GM19455 (cell line): ENCODE results near the gene S100A6.

Experiments
- ATAC-seq: cut with Tn5 transposase; IDR thresholded peaks from one replicate; pipeline ENCODE4 v1.9.1; 2021; ENCODE audit not compliant: unreplicated experiment

The S100A6 gene

GRCh38 chr1:153546796-153547559, 11.2 kb upstream of the S100A6 start:
- ATAC-seq: no peak

- ATAC-seq: no peak
Observed at GRCh38 chr1:153546371-153546770, 10.6 kb upstream of the S100A6 start.

- ATAC-seq: no peak
Observed at GRCh38 chr1:153545067-153546055, 9.6 kb upstream of the S100A6 start, which contains the start of gene S100A4. Gene S100A4 (minus strand): TSS chr1:153545806. CDS start chr1:153544794, 1,012 bp downstream.

- ATAC-seq: no peak
Observed at GRCh38 chr1:153544453-153545066, 8.8 kb upstream of the S100A6 start.

GRCh38 chr1:153543736-153544135, 7.9 kb upstream of the S100A6 start:
- no peak for ATAC-seq

- ATAC-seq: no peak
Observed at GRCh38 chr1:153542956-153543711, 7.3 kb upstream of the S100A6 start.

GRCh38 chr1:153541641-153542590, 6.1 kb upstream of the S100A6 start:
- ATAC-seq: no peak

GRCh38 chr1:153540394-153541361, 4.9 kb upstream of the S100A6 start, which contains the start of gene S100A5:
Gene S100A5 (minus strand): TSS chr1:153540934. CDS start chr1:153540191, 743 bp downstream.
- ATAC-seq: no peak

GRCh38 chr1:153539395-153540093, 3.8 kb upstream of the S100A6 start:
- no peak for ATAC-seq

- ATAC-seq: no peak
Observed at GRCh38 chr1:153538315-153538821, 2.6 kb upstream of the S100A6 start.

GRCh38 chr1:153537376-153537730, 1.6 kb upstream of the S100A6 start:
- ATAC-seq: no peak

GRCh38 chr1:153536671-153537375, 1.0 kb upstream of the S100A6 start:
- ATAC-seq: no peak

- no peak for ATAC-seq
Observed at GRCh38 chr1:153536012-153536670, 350 bp upstream of the S100A6 start.

GRCh38 chr1:153534925-153535241, 908 bp downstream of the S100A6 start:
- no peak for ATAC-seq

GRCh38 chr1:153534226-153534924, 1.4 kb downstream of the S100A6 start:
- ATAC-seq: no peak

- ATAC-seq: no peak
Observed at GRCh38 chr1:153533689-153534201, 2.0 kb downstream of the S100A6 start.
